ENCODE results near the gene UNC13B.

The UNC13B gene

DNA sequence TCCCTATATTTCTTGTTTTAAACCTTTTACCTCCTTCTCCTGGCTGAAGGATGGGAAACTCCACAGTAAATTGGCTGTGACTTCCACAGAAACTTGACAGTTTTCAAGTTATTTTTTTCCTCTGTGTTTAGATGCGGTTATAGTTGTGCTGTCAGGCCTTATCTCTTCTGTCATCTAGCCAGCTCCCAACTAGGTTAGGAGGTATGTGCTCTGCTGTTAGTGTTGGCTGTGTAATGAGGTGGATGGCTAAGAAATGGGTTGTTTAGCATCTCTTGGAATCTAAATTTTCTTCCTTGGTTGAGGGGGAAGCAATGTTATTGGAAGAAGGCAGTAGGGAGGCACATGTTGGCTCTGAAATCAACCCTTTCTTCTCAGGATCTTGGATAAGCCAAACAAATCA lies 178.2 kb downstream of the UNC13B start:
- DNase-seq: no peak

DNA sequence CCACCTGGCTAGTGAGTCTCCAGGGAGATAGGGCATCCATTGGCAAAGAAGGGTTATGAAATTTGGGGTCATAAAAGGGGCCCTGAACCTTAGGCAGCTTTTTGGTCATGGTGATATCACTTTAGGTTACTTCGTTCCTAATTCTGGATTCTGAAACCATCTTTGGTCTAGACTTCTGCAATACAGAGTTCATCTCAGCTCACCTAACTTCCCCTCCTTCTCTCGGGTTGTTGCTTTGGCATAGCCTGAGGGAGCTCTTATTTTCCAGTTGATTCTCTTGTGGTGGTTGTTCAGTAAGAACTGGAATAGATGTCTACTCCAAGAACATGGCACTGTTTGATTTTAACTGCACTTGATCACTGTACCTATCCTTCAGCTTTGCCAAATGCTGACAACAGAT lies 179.2 kb downstream of the UNC13B start:
- no peak for DNase-seq

DNA sequence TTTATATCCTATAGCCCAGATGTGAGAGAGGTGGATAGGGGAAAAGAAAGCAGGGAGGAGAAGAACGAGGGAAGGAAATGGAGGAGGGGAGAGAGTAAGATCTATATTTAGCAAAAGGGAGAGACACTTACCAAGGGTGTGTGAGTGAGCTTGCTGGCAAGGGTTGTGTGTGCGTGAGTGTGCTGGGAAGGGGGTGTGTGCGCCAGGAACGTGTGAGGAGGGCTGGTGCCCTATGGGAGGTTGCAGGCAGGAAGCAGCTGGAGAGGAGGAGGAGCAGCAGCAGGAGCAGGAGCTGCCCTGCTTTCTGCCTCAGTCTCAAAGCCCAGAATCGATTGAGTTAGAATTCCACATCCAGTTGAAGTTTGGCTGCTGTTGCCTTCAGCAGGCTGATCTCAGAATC lies 179.8 kb downstream of the UNC13B start:
- peak; percentile 17 for DNase-seq

- DNase-seq: peak; percentile 15
These were observed 180.6 kb downstream of the UNC13B start for GRCh38 chr9:35342221-35342958.

DNA sequence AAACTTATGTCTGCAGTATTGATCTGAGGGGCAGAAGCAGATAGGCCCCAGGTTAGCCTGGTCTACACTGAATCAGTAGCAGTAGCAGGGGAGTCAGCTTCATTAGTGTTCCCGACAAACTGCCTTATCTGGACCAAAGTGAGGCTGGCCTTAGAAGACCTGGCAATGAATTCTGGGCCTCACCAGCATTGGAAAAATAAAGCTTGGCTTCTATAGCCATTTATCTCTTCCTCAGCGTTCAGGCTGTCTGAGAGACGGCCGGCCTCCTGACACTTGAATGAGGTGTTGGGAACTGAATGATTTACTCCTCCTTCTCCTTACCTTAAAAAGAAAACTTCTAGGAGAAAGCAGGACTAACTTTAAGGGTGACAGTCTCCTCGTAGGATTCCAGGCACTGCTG lies 186.3 kb downstream of the UNC13B start:
- DNase-seq: no peak

DNA sequence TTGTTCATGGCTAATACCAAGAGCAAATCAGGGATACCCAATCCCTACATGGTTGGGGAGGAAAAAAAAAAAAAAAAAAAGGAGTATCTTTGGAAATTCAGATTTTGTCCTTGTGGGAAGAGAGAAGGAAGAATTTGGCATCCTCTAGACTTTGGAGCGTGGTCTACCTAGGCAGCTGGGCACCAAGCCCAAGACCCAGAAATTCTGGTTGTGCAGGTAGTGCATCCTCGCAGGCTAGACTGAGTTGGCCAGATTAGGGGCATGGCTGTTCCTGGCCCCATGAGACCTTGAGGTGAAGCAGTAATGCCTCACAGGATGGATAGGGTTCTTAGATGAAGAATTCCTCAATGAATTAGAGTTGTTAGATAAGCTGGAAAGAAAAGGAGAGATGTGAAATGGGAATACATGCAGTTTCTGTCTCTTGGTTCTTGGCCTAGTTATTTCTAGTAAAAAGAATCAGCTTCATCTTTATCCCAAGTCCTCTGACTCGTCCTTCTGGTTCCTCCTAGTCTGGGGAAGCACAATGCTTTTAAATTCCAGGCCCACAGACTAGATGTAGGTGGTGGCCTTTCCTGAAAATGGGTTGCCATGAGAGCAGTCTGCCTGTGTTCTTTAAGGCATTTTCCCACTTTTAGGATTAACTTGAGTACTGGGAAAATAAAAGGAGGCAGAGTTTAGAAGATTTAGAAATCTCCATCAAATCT lies 187.6 kb downstream of the UNC13B start:
- no peak for DNase-seq

DNA sequence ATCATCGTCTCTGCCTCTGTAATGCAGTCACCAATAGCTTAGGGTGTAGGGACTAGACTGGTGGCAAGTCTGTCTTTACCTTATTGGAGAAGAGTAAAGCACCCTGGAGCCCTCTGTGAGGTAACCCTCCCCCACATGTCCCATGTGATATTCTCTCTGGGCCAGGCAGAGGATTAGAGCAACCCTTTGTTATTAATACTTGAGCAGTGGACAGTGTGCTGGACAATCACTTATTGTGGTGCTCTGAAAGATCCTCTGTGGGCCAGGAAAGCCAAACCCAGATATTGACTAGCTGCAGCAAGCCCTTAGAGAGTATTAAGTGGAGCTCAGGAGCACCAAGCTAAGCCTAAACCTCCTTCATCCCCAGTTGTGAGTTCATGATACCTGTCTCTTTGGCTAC lies 188.4 kb downstream of the UNC13B start:
- DNase-seq: no peak

DNA sequence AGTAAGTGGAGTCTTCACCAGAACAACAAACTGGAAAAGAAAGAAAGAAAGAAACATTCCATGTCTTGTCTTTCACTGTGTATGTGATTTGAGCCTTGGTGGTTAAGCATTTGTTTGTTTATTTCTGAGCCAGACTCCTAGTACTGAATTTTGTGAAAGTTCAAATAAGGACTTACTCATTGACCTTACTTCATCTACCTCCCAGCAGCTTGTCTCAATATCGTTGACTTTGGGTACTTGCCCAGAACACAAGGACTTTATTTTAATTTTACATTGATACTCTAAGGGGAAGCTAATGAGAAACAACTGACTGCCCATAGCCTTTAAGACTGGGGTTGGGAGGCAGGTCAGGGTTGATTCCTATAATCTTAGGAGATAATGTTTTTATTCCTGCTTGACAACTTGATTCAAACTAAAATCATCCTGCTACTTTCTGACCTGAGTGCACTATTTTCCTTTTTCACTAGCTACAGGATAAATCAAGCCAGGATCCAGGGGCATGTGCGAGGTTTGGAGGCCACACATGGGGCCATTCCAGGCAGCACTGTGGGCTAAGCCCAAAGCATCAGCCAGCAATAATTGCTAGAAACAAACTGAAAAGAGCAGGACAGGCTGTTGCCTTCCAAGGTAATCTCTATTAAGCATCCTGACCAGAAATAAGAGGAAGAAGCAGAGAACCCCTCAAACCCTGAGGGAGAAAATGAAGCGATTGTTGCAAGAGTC lies 189.2 kb downstream of the UNC13B start:
- DNase-seq: no peak

- no peak for DNase-seq
These were observed 192.0 kb downstream of the UNC13B start for GRCh38 chr9:35353731-35354365.

- DNase-seq: no peak
These were observed 194.1 kb downstream of the UNC13B start for GRCh38 chr9:35355939-35356338.

DNA sequence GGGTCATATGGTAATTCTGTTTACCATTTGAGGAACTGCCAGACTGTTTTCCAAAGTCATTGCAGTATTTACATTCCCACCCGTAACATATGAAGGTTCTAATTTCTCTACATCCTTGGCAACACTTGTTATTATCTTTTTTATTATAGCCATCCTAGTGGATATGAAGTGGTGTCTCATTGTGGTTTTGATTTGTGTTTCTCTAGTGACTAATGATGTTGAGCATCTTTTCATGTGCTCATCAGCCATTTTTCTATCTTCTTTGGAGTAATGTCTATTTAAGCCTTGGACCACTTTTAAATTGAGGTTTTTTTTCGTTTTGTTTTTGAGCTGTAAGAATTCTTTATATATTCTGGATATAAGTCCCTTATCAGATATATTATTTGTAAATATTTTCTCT lies 195.3 kb downstream of the UNC13B start:
- DNase-seq: no peak

DNA sequence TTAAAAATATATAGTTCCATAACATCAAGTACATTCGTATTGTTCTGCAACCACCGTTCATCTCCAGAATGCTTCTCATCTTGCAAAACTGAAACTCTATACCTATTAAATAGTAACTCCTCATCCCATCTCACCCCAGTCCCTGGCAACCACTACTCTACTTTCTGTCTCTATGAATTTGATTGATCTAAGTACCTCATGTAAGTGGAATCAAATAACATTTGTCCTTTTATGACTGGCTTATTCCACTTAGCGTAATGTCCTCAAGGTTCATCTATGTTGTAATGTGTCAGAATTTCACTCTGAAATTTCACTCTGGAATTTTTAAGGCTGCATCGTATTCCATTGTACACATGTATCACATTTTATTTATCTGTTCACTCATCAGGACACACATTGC lies 196.0 kb downstream of the UNC13B start:
- DNase-seq: no peak

DNA sequence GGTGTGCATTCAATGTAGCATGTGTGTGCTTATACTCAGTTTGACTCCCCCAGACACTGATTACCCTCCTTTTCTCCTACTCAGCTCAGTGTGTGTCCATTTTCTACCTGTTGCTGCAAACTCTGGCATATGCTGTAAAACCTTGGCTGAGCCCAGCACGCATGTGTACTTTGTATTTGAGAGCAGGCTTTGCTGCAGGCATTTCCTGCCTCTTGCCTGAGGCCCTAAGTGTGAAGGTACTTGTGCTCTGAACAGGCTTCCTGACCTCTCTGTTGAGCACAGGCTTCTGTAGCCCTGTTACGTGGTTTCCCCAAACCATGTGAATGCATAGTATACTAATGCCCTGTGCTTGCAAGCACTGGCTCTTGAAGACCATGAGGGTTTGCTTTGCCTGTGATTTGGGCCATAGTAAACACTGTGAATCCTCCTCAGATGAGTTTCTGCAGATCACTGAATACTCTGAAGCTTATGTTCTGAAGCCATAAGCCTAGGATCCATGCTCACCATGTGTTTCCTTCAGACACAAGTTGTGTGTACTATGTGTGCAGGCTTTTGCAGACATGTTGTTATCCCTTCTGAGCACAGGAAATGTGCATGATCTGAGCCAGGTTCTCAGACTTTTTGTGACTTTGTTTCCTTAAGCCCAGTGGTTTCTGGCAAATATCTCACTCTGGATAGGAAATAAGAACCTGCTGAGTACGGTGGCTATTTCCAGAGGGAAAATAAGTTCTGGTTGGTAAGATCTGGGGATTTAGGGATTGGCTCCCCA lies 203.2 kb downstream of the UNC13B start:
- no peak for DNase-seq

- no peak for DNase-seq
These were observed 204.8 kb downstream of the UNC13B start for GRCh38 chr9:35366627-35367026.

DNA sequence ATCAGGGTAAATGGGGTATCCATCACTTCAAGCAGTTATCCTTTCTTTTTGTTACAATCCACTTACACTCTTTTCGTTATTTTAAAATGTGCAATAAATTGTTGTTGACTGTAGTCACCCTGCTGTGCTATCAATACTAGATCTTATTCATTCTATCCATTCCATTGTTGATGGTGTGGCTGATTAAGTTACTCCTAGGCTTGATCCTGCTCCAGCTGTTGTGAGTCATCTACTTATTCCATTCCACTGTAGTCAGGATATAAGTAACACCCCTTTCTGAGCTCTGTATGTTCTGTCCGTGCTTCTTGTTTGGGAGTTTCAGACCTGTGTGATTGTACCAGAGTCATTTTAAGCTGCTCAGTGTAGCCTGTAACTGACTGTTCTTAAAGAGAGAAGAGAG lies 205.6 kb downstream of the UNC13B start:
- no peak for DNase-seq

- no peak for DNase-seq
These were observed 208.4 kb downstream of the UNC13B start for GRCh38 chr9:35370241-35370640.

DNA sequence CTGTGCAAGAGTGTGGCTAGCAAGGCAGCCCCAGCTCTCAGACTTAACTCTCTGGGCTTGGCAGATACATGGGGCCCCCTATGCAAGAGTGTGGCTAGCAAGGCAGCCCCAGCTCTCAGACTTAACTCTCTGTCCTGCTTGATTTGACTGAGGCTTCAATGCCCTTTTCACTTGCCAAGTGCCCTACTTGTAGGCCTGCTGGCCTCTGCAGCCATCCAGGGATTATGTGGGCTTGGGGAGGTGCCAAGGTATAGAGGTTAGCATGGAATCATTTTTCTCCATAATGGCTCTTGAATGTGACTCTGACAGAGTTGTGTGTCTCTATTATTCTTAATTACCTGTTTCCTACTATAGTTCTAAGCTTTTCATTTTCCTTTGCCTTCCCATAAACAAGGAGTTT lies 212.6 kb downstream of the UNC13B start:
- no peak for DNase-seq

GRCh38 chr9:35374910-35375309 lies 213.1 kb downstream of the UNC13B start:
- DNase-seq: no peak

DNA sequence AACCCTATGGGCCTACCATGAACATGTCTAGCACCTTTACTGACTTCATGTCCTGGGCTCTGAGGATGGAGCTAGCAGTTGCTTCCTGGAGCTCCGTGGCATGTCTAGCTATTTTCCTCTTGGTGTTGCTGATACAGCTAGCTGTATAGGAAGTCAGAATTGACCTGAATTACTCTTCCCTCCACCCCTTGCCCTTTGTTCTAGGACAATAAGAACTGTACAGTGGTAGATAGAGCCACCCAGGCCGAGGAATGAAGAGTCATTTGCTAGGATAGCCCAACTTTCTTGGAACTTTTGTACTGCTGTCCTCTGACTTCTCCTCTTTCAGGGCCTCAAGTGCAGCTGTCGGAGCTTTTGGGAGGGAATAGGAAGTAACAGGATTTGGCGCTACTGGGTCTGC lies 218.2 kb downstream of the UNC13B start:
- no peak for DNase-seq

DNA sequence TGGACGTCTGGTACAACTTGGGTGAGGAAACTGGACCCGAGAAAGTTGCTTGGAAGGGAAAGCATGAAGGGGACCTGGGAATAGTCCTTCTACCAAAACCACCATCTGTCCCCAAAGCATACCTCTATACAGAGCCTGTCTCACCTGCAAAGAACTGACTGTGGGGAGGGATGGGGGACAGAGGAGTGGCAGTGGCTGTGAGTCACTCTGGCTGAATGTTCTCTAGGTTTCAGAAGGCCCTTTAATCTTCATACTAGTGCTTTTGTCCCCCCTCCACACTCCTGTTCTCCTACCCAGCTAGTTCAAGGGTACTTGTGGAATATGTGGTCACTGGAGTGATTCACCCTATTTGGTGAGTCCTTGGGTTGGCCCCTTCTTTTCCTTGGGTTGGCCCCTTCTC lies 218.8 kb downstream of the UNC13B start:
- DNase-seq: no peak

DNA sequence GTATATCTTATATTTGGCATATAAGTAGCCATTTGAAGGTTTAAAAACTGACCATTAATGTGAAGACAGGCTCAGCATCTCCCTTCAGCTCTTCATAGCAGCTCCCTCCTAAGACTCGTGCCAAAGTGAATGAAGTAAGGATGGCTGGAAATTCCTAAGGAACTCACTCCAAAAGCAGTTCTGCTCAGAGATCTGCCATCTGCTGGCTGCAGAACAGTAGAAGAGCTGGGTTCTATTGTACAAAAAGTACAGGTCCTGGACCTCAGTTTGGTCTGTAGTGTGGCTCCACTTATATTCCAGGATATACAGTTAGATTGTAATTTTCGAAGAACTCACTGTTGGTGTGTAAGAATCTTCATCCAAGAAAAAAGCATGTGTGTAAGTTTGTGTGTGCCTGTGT lies 223.2 kb downstream of the UNC13B start:
- DNase-seq: no peak

GRCh38 chr9:35395076-35395705 lies 233.4 kb downstream of the UNC13B start:
- no peak for DNase-seq

All from hematopoietic multipotent progenitor cell treated with erythropoietin and hydrocortisone succinate and interleukin-3 and kit ligand, for 6 days (in vitro differentiated cells).